ENCODE results near the gene FAM219A.

GRCh38 chr9:34428325-34428958, 29.9 kb downstream of the FAM219A start:
- TF ChIP-seq EZH2 (IDR thresholded peaks at IDR 0.05; ENCODE audit: low read length, missing control alignments) (no peak), CTCF (conservative IDR thresholded peaks at IDR 0.05 in 1 of 2, IDR thresholded peaks at IDR 0.05 in 1 of 2; ENCODE audit: low read depth in 1 of 2, low read length in 2 of 2) (no peak)

All from fibroblast of lung (primary cell).